HG02884 (cell line): Measurements from ENCODE around the gene SRSF1.

Experiments
- ATAC-seq: cut with Tn5 transposase; IDR thresholded peaks from one replicate; pipeline ENCODE4 v1.9.1; 2021; ENCODE audit warnings: mild to moderate bottlenecking, moderate library complexity; ENCODE audit not compliant: unreplicated experiment

SRSF1 gene

DNA sequence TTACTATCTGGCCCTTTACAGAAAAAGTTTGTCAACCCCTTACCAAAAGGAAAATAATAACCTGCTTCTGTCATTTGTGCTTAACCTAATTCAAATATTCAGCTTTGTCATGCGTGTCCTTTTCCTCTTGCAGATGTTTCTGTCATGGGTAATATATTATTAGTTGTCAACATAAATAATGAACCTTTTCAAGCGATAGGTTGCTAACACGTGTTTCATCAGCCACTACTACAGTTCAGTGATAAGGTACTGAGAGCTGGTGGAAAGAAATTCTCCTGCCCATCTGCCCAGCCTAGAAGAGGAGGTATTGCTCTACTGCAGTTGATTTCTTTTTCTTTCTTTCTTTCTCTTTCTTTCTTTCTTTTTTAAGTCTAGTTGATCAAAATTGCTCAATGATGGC lies 12.0 kb upstream of the SRSF1 start:
- no peak for ATAC-seq

DNA sequence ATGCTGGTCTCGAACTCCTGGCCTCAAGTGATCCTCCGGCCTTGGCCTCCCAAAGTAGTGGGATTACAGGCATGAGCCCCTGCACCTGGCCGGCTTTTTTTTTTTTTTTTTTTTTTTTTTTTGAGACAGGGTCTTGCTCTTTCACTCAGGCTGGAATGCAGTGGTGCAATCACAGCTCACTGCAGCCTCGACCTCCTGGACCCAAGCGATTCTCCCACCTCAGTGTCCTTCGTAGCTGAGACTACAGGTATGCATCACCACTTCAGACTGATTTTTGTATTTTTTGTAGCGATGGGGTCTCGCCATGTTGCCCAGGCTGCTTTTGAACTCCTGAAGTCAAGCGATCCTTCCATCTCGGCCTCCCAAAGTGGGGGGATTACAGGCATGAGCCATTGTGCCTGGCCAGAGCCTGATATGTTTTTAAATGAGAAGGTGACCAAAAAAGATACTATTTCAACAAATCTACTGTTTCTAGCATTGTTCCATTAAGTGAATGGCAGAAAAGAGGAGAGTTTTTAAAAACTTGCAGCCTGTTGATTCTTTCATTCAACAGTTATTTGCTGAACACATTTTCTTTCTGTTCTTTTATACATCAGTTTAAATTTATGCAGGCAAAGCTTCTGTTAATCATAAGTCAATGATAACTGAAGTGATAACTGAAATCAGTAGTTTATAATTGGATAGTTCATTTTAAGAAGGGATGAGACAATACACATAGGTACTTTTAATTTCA lies 3.2 kb upstream of the SRSF1 start:
- no peak for ATAC-seq

DNA sequence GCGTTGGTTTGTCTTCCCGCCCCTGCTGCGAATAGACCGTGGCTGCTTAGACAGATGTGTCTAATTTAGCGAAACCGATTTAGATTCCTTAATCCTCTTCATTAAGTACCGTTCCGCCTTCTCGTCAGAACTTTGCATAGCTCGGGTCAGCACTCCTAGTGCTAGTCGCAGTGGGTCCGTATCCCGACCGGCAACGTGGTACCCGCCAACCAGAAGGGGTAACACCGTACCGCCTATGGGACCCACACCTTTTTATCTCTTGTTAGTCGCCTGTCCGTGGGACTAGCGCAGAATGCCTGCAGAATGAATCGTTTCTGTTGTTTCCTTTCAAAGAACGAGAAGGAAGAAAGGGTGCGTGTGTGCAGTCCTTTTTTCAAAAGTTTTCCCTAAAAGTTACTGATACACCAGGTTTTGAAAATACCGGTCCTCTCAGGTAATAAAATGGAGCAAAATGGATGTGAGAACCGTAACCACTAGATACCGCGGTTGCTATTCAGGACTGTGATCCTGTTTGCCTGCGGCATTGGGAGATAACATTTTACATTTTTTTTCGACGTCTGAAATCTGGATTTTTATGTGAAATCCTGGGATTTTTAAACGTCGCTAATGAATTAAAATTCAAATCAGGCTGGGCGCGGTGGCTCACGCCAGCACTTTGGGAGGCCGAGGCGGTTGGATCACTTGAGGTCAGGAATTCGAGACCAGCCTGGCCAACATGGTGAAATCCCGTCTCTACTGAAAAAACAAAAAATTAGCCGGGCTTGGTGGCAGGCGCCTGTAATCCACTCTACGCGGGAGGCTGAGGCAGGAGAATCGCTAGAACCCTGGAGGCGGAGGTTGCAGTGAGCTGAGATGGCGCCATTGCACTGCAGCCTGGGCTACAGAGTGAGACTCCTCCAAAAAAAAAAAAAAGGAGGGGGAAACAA lies 998 bp upstream of the SRSF1 start:
- peak; percentile 22 for ATAC-seq

DNA sequence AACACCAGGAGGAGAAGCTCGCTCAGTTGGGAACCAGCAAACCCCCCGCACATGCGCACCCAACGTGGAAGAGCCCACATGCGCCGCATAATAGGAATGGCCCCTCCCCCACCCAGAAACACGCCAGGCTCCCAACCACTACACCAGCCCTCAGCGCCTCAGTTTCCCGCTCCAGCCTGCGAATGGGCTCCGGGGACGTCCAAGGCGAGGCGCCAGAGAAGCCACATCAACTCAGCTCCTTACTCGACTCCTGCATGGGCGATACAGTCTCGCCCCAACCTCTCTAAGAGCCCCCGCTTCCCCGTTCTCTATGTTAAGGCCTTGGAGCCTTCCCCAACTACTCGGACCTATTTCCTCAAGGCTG lies 504 bp downstream of the SRSF1 start:
- ATAC-seq: peak; percentile 4

DNA sequence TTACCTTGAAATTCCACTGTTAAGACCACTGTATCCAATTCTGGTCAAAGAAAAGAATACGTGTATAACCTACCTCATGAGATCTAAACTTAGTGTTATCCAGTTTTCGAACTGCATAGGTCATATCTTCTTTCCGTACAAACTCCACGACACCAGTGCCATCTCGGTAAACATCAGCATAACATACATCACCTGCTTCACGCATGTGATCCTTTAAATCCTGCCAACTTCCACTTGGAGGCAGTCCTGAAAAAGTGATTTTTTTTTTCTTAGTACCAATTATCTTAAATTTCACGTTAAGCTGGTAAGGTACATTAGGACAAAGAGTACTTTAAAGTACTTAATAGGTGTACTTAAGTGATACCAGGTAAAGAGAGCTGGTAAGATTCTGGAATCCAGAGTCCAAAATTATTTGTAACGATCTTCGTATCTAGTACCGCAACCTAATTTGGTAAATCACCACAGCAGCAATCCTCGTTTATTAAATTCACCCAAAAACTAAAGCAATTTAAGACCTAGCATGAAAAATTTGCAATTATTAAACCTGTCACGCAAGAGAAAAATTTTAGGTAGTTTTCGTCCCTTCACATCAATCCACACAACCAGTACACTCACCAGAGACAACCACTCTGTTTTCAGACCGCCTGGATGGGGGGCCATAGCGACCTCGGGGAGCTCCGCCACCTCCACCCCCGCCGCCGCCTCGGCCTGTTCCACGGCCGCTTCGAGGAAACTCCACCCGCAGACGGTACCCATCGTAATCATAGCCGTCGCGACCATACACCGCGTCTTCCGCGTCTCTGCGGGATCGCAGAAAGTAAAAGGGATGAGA lies 1.1 kb downstream of the SRSF1 start:
- ATAC-seq: no peak

DNA sequence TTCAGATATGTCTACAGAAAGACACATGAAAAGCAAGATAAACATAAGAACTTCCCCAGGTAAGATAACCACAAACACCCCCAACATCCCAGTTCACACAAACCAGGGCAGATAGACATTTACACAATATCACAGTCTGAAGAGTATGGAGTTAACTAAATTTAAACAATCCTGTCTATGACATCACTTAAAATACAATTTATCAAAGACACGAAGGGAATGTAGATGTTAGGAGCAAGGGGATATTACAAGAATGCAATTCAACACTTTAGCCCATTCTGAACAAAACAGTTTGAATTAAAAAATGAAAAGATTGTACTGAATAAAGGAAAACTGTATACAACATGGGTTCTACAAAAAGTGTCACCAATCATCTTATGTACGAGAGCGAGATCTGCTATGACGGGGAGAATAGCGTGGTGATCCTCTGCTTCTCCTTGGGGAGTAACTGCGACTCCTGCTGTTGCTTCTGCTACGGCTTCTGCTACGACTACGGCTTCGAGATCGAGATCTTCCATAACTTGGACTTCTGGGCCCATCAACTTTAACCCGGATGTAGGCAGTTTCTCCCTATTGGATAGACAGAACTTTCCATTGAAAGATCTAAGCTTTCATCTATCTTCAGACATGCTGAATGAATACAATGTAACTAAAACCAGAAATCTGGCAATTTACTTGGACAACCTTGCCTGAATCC lies 1.9 kb downstream of the SRSF1 start:
- no peak for ATAC-seq

DNA sequence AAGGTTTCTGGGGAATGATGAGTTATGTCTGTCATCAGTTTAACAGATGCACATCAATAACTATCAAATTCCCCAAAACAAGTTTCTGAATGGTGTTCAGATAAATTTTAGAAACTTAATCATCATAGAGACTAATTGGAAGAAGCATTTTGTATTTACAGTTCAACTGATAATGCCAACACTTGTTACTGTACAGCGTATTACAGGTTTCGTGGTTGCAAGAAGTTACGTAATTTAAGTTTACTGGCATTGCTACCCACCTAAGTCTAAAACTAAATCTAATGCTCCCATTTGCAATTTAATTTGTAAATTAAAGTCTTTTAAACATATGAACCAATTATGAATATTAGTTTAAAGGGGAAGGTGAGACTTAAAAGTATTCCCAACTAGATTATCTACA lies 3.0 kb downstream of the SRSF1 start:
- no peak for ATAC-seq

DNA sequence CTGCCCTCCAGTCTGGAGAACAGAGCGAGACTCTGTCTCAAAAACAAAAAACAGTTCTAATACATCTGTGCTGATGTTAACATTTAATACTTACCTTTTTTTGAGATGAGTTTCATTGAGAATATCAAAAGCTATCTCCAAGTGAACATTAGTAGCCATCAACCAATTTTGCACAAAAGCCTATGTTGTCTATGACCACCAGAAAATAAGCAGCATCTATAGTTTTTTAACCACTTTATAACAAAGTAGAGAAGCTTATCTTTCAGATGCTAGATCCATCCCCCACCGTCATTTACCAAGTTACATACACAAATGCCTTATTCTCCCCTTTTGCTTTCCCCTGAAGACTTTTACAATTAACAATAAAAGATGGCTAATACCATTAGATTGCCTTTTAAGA lies 4.1 kb downstream of the SRSF1 start:
- no peak for ATAC-seq

DNA sequence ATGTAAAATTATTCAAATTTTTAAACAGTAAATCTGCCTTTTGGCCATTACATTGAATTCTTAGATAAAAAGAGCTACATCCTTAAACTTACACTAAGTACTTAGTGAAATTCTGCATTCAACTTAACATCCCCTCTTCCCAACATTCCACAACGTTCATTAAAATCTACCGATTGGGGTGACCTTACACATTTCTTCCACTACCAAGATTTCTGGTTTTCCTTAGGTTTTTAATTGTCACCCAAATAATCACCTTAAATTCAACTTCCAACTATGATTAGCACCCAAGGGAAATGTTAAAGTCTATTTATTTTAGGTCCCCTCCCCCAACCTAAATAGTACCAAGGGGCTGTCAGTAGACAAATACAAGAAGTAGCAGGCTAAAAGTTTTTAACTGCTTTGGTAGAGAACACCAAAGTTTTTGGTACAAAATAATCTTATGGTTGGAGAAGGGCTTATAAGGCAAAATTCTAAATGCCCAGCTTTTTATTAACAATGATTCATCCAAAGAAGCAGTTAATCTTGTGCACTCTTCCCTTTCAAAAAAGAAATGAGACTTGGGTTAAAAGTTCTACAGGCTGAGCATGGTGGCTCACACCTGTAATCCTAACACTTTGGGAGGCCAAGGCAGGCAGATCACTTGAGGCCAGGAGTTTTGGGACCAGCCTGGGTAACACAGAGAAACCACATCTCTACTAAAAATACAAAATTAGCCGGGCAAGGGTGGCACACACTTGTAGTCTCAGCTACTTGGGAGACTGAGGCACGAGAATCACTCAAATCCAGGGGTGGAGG lies 4.7 kb downstream of the SRSF1 start:
- ATAC-seq: no peak

DNA sequence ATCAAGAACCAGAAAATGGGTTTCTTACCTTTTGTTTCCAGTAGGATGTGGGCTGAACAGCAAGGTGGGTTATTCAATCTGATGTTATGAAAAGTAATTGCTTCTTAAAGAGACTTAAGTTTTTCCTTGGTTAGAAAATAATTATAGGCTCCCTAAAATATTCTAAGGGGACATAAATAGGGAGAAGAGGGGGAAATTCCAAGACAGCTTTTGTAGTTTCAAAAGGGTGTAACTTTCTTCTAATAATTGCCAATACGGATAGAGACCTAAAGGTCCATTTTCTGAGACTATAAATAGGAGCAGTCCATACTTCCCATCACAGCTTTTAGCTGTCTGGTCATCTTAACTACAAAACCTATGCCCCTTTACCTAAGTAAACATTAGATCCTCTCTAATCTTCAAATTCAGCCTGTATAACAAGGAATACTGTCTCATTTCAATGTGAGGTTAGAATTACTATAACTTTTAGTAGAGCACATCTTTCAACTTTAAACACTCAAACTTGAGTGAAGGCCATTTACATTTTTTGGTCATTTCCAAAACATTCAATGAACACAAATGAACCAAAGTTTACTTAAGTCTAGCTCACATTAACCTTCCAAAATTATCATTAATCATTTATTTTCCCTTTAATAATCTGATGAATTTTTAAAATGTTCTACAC lies 5.5 kb downstream of the SRSF1 start:
- ATAC-seq: no peak

DNA sequence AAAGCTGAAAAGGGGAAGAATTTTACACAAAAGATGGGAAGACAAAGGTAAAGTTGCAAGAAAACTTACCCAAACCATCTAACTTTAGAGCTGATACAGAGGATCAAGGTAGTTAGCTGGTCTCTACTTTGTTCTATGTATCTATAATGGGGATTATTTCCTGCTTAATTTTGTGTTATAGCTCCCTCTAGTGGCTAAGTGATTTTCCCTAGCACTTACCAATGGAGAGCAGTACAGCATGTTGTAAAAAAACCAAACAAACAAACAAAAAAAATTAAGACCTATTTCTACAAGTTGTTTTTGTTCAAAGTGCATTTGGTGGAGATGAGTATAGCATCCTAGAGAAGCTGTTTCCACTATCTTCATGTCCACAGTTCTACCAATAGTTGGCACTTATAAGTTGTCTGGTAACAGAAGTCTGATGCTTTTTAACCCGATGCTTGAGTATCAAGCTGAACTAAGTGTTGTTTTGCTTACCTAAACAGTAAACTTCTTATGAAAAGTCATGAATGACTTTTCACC lies 7.5 kb downstream of the SRSF1 start:
- ATAC-seq: peak; percentile 55

DNA sequence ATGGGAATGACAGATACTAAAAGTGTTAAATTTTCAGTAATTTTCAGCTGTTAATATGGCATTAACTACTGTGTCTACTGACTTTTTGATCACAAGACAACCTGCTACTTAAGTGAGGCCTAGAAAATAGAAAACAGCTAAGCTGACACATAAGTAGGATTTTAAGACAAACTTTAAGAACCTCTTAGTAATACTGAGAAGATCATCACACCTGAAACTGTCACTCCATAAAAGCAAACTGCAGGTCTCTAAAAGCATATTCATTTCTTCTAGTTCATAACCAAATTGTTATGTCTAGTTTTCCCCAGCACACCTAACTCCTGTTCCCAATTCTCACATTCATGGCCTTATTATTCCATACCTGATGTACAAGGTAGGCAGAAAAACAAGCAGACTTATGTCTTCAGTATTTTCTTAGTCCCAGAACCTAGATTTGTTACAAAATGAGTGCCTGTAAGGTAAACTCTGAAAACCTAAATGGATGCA lies 8.0 kb downstream of the SRSF1 start:
- no peak for ATAC-seq

DNA sequence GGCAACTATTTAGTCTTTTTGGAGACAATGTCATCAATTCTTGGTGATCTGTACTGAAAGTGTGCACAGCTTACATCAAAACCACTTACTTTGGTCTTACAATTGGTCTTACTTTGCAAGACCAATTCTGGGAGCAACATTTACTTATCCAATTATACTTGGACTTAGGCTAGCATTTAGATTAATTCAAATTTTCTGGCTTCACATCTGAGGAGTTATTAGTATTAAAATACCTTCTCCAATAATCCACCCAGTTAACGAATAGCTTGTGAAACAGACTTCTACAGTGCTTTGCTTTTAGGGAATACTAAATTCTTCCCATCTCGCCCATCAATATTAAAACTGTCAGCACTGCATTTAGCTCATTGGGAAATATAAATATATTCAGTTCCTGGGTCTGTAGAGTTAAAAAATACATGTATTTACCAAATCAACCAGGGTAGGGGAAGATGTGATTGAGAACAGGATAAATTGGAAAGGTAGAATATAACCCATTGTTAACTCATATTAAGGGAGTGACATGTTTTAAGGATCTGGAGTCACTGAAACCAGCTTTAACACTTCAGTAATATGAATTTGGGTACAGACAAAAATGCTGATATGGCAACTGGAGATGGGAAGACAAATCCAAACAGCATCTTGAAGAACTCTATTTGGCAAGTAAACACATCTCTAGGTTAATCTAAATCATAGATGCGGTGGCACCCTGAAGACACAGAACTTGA lies 9.8 kb downstream of the SRSF1 start:
- no peak for ATAC-seq

DNA sequence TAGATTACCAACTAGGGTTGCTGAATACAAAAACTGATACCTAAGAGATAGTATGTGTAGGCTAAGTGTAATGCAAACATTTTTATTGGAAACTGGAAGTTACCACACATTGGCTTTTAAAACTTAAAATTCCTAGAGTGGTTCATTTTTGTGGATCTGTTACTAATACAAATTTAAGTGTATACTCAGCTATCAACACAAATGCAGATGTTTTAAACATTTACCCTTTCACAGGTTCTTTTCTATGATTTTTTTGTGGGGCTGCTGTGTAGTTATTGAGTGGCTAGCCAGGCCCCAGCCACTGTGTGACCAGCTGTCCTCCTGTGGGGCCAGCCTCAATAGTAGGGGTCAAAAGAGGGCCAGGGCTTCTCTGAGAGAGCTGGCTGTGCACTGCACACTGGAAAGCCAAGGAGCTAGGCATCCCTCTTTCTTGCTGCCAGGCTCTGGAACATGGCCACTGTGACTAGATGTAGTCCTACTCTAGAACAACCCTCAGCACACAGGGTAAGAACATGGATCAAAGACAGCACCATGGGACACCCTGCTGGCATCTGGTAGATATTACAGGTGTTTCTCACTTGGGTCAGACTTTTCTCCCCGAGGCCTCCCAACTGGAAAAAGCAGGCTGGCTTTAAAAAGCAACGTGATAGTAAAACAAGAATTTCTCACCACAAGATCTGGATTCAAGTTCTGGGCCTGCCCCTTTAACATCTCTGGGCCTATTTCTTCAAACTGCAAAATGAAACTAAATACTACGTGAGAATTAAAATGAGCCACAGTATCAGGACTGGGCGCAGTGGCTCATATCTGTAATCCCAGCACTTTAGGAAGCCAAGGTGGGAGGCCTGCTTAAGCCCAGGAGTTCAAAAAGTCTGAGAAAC lies 11.7 kb downstream of the SRSF1 start:
- ATAC-seq: peak; percentile 69

DNA sequence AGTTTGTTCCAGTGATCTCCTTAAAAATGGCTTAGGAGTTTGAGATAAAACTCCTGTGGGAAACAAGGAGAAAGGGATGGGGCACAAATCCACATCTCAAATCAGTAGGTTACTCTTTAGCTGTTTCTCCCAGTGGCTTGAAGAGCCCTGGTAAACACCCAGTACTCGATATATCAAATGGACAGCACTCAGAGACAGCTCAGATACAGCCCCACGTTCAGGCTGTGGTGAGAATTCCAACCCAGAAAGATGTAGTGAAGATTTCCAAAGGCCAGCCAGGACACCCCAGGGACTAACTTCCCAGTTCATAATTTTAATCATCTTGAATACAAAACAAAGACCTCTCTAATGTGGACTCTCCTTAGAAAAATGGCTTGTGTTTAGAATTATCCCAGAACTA lies 12.6 kb downstream of the SRSF1 start:
- no peak for ATAC-seq

DNA sequence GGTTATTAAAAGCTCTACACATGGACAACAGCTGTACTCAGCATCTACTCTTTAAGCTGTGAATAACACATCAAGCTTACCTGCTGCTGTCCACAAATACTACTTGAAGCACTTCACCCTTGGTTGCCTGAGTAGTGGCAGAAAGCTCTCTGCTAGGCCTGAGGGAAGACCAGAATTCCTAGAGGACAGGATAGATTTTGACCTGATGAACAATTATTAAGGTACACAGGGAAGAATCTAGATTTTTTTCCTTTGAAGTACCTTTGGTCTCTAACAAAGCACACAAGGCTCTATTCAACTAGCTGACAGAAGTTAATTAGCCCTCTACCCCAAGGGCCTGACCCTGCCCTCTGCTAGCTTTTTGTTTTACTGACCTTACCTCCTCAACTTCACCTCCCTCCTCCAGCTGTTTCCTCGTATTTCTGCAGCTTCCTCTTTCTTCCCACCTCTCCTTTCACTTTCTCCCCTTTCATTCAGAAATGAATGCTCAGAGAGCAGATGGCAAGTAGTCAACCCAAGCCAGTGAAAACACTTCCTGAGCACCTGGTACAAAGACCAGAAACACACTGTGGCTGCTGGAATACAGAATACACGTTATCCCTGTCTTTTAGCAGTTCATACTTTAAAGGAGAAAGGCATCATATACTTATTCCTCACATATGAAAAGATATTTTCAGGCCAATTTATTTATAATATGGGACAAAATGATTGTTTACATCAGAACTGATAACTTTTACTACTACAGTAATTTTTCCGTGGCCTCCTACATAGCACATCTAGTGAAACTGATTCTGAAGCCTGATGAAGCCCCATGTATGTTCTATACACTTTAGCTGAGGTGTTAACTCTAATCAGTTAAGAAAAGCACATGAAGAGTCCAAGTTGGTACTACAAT lies 13.3 kb downstream of the SRSF1 start:
- ATAC-seq: no peak
